Measurements from ENCODE around the gene UQCRC1.

DNA sequence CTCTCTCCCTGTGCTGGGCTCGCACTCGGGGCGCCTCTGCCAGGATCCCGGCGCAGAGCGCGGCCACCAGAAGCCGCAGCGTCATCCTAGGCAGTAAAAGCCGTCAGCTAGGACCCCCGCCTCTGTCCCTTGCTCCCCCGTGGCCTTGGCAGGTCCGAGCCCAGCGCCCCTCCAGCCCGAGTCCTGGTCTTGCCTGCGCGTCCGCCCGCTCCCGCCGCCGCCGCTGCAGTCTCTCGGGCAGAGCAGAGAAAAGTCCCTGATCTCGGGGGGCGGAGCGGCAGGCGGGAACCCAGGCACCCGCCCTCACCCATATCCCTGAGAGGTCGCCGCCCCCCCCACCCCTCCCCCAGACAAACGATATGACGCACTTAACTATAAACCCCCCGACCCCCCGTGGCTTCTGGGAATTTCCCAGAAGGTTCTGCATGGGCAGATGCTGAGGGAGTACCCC, 14.3 kb downstream of the UQCRC1 start, which contains the start of gene COL7A1:
- TF ChIP-seq EZH2 (optimal IDR thresholded peaks at IDR 0.05; ENCODE audit: low read depth, low read length) (no peak), EZH2phosphoT487 (IDR thresholded peaks at IDR 0.05; ENCODE audit: low read length) (no peak)
- TF ChIP-seq, protein P1, sequence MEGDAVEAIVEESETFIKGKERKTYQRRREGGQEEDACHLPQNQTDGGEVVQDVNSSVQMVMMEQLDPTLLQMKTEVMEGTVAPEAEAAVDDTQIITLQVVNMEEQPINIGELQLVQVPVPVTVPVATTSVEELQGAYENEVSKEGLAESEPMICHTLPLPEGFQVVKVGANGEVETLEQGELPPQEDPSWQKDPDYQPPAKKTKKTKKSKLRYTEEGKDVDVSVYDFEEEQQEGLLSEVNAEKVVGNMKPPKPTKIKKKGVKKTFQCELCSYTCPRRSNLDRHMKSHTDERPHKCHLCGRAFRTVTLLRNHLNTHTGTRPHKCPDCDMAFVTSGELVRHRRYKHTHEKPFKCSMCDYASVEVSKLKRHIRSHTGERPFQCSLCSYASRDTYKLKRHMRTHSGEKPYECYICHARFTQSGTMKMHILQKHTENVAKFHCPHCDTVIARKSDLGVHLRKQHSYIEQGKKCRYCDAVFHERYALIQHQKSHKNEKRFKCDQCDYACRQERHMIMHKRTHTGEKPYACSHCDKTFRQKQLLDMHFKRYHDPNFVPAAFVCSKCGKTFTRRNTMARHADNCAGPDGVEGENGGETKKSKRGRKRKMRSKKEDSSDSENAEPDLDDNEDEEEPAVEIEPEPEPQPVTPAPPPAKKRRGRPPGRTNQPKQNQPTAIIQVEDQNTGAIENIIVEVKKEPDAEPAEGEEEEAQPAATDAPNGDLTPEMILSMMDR (IDR thresholded peaks at IDR 0.05; ENCODE audit: low read length), result no peak
